HCT116 (cell line): Measurements from ENCODE around the gene CCDC187.

ENCODE experiments used
- CTCF ChIP-seq, 3 experiments: fragments of 200-600 bp in 1 of 3; sonication (generic) in 1 of 3; IDR thresholded peaks in 2 of 3; conservative IDR thresholded peaks in 1 of 3; 2 replicates each; pipeline ENCODE4 v1.5.1; 2012 to 2017; ENCODE audit warnings: low read depth in 2 of 3, low read length in 2 of 3, antibody characterized with exemption in 1 of 3, borderline replicate concordance in 1 of 3, control low read depth in 1 of 3, mild to moderate bottlenecking in 1 of 3, mixed read lengths in 1 of 3, mixed run types in 1 of 3, moderate library complexity in 1 of 3; ENCODE audit not compliant: insufficient read depth in 1 of 3
- POLR2A ChIP-seq: IDR thresholded peaks from 2 replicates; pipeline ENCODE4 v1.7.0; 2011; ENCODE audit warnings: borderline replicate concordance; ENCODE audit not compliant: insufficient read depth, insufficient read length; ENCODE audit errors: extremely low read depth

- no peak for TF ChIP-seq CTCF (IDR thresholded peaks at IDR 0.05 in 2 of 3, conservative IDR thresholded peaks at IDR 0.05 in 1 of 3; ENCODE audit: borderline replicate concordance in 1 of 3, insufficient read depth in 1 of 3, low read depth in 2 of 3, low read length in 2 of 3)
- TF ChIP-seq POLR2A: no peak
Observed at GRCh38 chr9:136343121-136343883, 39.4 kb upstream of the CCDC187 start.
